GM21381 (cell line): Measurements from ENCODE around the gene TMED4.
A peak's percentile ranks its signal among the peaks of the same experiment; 100 is the strongest.

ENCODE experiments used
- ATAC-seq: cut with Tn5 transposase; IDR thresholded peaks from one replicate; pipeline ENCODE4 v1.9.1; 2021; ENCODE audit warnings: mild to moderate bottlenecking, moderate library complexity; ENCODE audit not compliant: unreplicated experiment

TMED4 gene

GRCh38 chr7:44581879-44582603 is at the start of gene TMED4:
TMED4 (minus strand) TSS chr7:44582231; CDS start chr7:44582206, 25 bp downstream.
- peak; percentile 80 for ATAC-seq

- ATAC-seq: no peak
These were observed 49.6 kb upstream of the TMED4 start for GRCh38 chr7:44631458-44632115.

GRCh38 chr7:44630792-44631457 is 48.9 kb upstream of the TMED4 start:
- no peak for ATAC-seq

GRCh38 chr7:44629829-44630522 is 47.9 kb upstream of the TMED4 start:
- ATAC-seq: no peak

GRCh38 chr7:44626620-44627019 is 44.6 kb upstream of the TMED4 start:
- no peak for ATAC-seq

- no peak for ATAC-seq
These were observed 43.8 kb upstream of the TMED4 start for GRCh38 chr7:44625526-44626471.

- no peak for ATAC-seq
These were observed 42.3 kb upstream of the TMED4 start for GRCh38 chr7:44624318-44624717.

GRCh38 chr7:44622342-44623151 is 40.5 kb upstream of the TMED4 start:
- peak; percentile 58 for ATAC-seq

- no peak for ATAC-seq
These were observed 39.7 kb upstream of the TMED4 start for GRCh38 chr7:44621750-44622103.

- ATAC-seq: no peak
These were observed 39.2 kb upstream of the TMED4 start for GRCh38 chr7:44621034-44621749.

GRCh38 chr7:44618753-44619152 is 36.7 kb upstream of the TMED4 start:
- ATAC-seq: no peak

- ATAC-seq: no peak
These were observed 36.0 kb upstream of the TMED4 start for GRCh38 chr7:44618045-44618444.

GRCh38 chr7:44617225-44617890 is 35.3 kb upstream of the TMED4 start:
- ATAC-seq: no peak

GRCh38 chr7:44616545-44616944 is 34.5 kb upstream of the TMED4 start:
- no peak for ATAC-seq

- no peak for ATAC-seq
These were observed 33.8 kb upstream of the TMED4 start for GRCh38 chr7:44615793-44616192.

GRCh38 chr7:44615149-44615611 is 33.1 kb upstream of the TMED4 start:
- no peak for ATAC-seq

GRCh38 chr7:44609829-44610228 is 27.8 kb upstream of the TMED4 start:
- ATAC-seq: no peak

GRCh38 chr7:44608916-44609648 is 27.1 kb upstream of the TMED4 start:
- no peak for ATAC-seq
